Lower leg skin (tissue), 4 donors: ENCODE measurements around the gene MC3R. TPM values are rescaled to one million over a fixed set of nuclear protein-coding genes. Genes with fewer than 3 reads are reported as not detected.
A peak's percentile ranks its signal among the peaks of the same experiment; 100 is the strongest.

ENCODE experiments used
- DNase-seq, 2 donors: peaks; one replicate each; pipeline ENCODE4 v3.0.0-alpha.2; 2019; ENCODE audit warnings: low spot score in 2 of 2
- H3K4me3 ChIP-seq: fragments of 200-600 bp; sonication (generic); 2 replicates; pipeline ENCODE4 v1.5.1; 2017; ENCODE audit warnings: mild to moderate bottlenecking, low read depth; ENCODE audit not compliant: poor library complexity, severe bottlenecking
- POLR2A ChIP-seq, 2 donors: fragments of 450-650 bp; IDR thresholded peaks; one replicate each; pipeline ENCODE4 v1.6.1; 2016 to 2017; ENCODE audit warnings: antibody characterized with exemption in 2 of 2, mild to moderate bottlenecking in 1 of 2, moderate library complexity in 1 of 2
- WGBS, 2 donors: methylation state at CpG; one replicate each; pipeline ENCODE4 v1.1.5; 2018; 5-methylcytosine and 5-hydroxymethylcytosine counted together
- intact Hi-C: fragments of 100-400 bp; cut with DNase I; formaldehyde crosslinking; loops from one replicate; pipeline ENCODE4 v1.15.0; 2023; ENCODE audit warnings: low total_unique reads
- total RNA-seq, 4 donors: library from RNA; depleted of rRNA; stranded (reverse); fragments of >200 nt; gene quantifications; one replicate each; pipeline ENCODE4 v1.1.0, GENCODE V29; 2016
- TF ChIP-seq, protein P1 (sequence below), 3 donors: fragments of 450-650 bp; IDR thresholded peaks; one replicate each; pipeline ENCODE4 v1.5.1; 2016; ENCODE audit warnings: antibody characterized with exemption in 3 of 3, mild to moderate bottlenecking in 3 of 3, moderate library complexity in 2 of 3

MC3R gene
- total RNA-seq, result not detected

DNA sequence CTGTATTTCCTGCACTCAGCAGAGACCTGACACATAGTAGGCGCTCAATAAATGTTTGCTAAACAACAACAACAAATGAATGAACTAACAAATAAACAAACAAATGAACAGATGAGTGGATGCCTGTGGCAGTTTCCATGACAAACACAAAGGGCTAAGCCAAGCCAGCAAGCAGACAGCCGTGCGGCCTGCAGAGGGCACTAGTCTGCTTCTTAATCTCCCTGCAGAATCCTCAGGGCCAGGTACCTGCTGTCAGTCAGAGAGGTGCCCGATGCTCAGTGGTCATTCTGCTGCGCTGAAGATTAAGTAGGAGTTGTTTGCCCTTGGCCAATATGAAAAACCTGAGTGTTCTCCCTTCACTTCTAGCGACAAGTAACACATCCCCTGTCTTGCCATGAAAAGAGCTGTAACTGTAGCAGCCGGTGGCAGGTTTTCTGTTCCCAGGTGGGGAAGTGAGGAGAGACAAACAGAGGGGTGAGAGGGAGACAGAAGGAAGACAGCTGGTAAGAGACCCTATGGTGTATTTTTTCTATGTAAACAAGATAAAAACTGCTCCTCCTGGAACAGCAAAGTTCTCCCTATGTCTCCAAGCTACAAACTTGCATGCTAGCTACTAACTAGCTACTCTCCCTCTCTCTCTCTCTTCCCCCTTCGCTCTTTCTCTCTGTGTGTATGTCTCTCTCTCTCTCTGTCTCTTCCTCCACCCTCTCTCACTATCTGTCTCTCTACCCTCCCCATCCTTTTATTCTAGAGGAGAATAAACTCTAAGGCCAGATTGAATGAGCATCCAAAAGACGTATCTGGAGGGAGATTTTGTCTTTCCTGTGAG lies at the start of gene MC3R:
TSS of gene MC3R (plus strand) at position 779 of the 829 bp plus-strand sequence. CDS start 112 bp downstream, outside the sequence.
- DNase-seq, result no peak
- H3K4me3 ChIP-seq, result no peak within 1 kb of the TSS
- WGBS, 2 donors, result 24 to 28% methylated on average over 9 of the region's 9 CpGs
- TF ChIP-seq, protein P1, sequence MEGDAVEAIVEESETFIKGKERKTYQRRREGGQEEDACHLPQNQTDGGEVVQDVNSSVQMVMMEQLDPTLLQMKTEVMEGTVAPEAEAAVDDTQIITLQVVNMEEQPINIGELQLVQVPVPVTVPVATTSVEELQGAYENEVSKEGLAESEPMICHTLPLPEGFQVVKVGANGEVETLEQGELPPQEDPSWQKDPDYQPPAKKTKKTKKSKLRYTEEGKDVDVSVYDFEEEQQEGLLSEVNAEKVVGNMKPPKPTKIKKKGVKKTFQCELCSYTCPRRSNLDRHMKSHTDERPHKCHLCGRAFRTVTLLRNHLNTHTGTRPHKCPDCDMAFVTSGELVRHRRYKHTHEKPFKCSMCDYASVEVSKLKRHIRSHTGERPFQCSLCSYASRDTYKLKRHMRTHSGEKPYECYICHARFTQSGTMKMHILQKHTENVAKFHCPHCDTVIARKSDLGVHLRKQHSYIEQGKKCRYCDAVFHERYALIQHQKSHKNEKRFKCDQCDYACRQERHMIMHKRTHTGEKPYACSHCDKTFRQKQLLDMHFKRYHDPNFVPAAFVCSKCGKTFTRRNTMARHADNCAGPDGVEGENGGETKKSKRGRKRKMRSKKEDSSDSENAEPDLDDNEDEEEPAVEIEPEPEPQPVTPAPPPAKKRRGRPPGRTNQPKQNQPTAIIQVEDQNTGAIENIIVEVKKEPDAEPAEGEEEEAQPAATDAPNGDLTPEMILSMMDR (IDR thresholded peaks at IDR 0.05), result no peak
- TF ChIP-seq POLR2A (IDR thresholded peaks at IDR 0.05), result no peak
- intact Hi-C loops, result no loop called here

- WGBS, 2 donors, result 79 to 80% methylated on average over 3 of the region's 3 CpGs
- intact Hi-C loops, result loop anchor here (5.0 kb wide), 1 partner anchor 142 kb away; no protein-coding TSS in a partner anchor
- H3K4me3 ChIP-seq, result no peak overlapping the region
Measured at GRCh38 chr20:56200456-56200855, 48.1 kb upstream of the MC3R start.

GRCh38 chr20:56202493-56203077 lies 45.9 kb upstream of the MC3R start:
- no peak for DNase-seq
- TF ChIP-seq, protein P1 (IDR thresholded peaks at IDR 0.05), result no peak
- no peak for TF ChIP-seq POLR2A (IDR thresholded peaks at IDR 0.05)
- H3K4me3 ChIP-seq, result no peak overlapping the region
- intact Hi-C loops, result loop anchor here (5.0 kb wide), 1 partner anchor 140 kb away; no protein-coding TSS in a partner anchor
- WGBS, 2 donors, result 43 to 47% methylated on average over 6 of the region's 6 CpGs

More at GRCh38 chr20:56200456-56200855, 48.1 kb upstream of the MC3R start:
- no peak for DNase-seq
- TF ChIP-seq, protein P1 (IDR thresholded peaks at IDR 0.05), result no peak
- no peak for TF ChIP-seq POLR2A (IDR thresholded peaks at IDR 0.05)

DNA sequence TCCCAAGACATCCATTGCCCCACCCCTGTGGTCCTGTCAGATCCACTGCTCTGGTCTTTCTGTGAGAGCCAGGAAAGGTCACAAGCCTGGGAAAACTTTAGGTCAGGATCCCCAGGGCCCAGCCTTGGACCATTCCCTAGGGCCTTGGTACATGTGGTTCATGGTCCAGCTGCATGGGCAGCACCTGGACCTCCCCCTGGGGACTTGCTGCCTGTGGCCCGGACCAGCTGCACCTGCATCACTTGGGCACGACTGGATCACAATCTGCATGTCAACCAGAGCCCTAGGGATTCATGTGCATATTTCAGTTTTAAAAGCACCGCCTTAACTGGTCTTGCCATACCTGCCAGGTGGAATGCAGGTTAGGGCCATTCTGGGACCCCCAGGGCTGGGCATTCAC lies 44.3 kb upstream of the MC3R start:
- intact Hi-C loops, result loop anchor here (5.0 kb wide), 1 partner anchor 138 kb away; no protein-coding TSS in a partner anchor
- WGBS, 2 donors, result 71 to 77% methylated on average over 3 of the region's 3 CpGs
- DNase-seq, result peak in 1 of 2 donors; percentile 70
- no peak for TF ChIP-seq POLR2A (IDR thresholded peaks at IDR 0.05)
- TF ChIP-seq, protein P1 (IDR thresholded peaks at IDR 0.05), result no peak
- no peak overlapping the region for H3K4me3 ChIP-seq

DNA sequence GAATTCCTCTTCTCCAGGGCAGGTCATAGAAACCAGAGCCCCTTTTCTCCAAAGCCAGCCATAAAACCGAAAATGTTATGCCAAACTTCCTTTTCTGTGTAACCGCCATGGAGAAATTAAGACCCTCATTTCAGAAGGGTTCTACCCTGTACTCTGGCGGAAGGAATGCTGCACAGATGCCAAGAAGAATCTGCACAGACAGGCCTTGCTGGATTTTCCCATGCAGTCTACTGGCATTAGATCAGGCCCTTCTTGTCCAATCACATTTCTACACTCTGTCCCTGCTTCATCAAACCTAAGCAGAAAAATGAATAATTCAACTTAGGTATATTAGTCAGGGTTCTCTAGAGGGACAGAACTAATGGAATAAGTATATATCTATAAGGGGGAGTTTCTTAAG lies 43.2 kb upstream of the MC3R start:
- intact Hi-C loops, result no loop called here
- TF ChIP-seq POLR2A (IDR thresholded peaks at IDR 0.05), result no peak
- TF ChIP-seq, protein P1 (IDR thresholded peaks at IDR 0.05), result no peak
- peak; percentile 20 to 22 for DNase-seq
- no peak overlapping the region for H3K4me3 ChIP-seq
- 41 to 48% methylated on average over 3 of the region's 3 CpGs for WGBS, 2 donors
